GM23338 (cell line): ENCODE measurements around the gene CADPS2. TPM values are rescaled to one million over a fixed set of nuclear protein-coding genes. Genes with fewer than 3 reads are reported as not detected.

Experiments used
- ATAC-seq: fragments of 200-7000 bp; cut with Tn5 transposase; 3 replicates; pipeline ENCODE4 v1.9.1; 2020
- DNase-seq: peaks from one replicate; pipeline ENCODE4 v3.0.0-alpha.2; 2015; ENCODE audit warnings: low spot score
- H2AFZ ChIP-seq: fragments of 200-600 bp; sonication (generic); 2 replicates; pipeline ENCODE4 v1.8.0; 2016; ENCODE audit warnings: antibody characterized with exemption, mild to moderate bottlenecking, moderate library complexity
- H3F3A ChIP-seq: fragments of 200-600 bp; sonication (generic); replicated peaks from 2 replicates; pipeline ENCODE4 v1.8.0; 2017; ENCODE audit warnings: antibody characterized with exemption, mixed run types, low read depth
- H3K27ac ChIP-seq: fragments of 200-600 bp; sonication (generic); 2 replicates; pipeline ENCODE4 v1.6.1; 2016; ENCODE audit warnings: low read depth
- H3K27me3 ChIP-seq: fragments of 200-600 bp; sonication (generic); 2 replicates; pipeline ENCODE4 v1.8.0; 2016; ENCODE audit warnings: mild to moderate bottlenecking, mixed run types, moderate library complexity; ENCODE audit not compliant: insufficient read depth
- H3K36me3 ChIP-seq: fragments of 200-600 bp; sonication (generic); 2 replicates; pipeline ENCODE4 v1.8.0; 2016; ENCODE audit warnings: mild to moderate bottlenecking; ENCODE audit not compliant: insufficient read depth
- H3K4me1 ChIP-seq: fragments of 200-600 bp; sonication (generic); 2 replicates; pipeline ENCODE4 v1.8.0; 2016; ENCODE audit warnings: mild to moderate bottlenecking, moderate library complexity; ENCODE audit not compliant: insufficient read depth
- H3K4me2 ChIP-seq: fragments of 200-600 bp; sonication (generic); 2 replicates; pipeline ENCODE4 v1.7.1; 2017; ENCODE audit warnings: mixed run types
- H3K4me3 ChIP-seq: fragments of 200-600 bp; sonication (generic); 2 replicates; pipeline ENCODE4 v1.6.1; 2016; ENCODE audit warnings: mixed run types
- H3K79me2 ChIP-seq: fragments of 200-600 bp; sonication (generic); replicated peaks from 2 replicates; pipeline ENCODE4 v1.8.0; 2017; ENCODE audit warnings: mild to moderate bottlenecking; ENCODE audit not compliant: insufficient read depth
- H3K9me2 ChIP-seq: fragments of 200-600 bp; sonication (generic); 2 replicates; pipeline ENCODE4 v1.8.0; 2017; ENCODE audit not compliant: insufficient read depth
- H4K20me1 ChIP-seq: fragments of 200-600 bp; sonication (generic); replicated peaks from 2 replicates; pipeline ENCODE4 v1.8.0; 2017; ENCODE audit warnings: mild to moderate bottlenecking; ENCODE audit not compliant: insufficient read depth
- H3K27ac Mint-ChIP-seq: 2 replicates; pipeline ENCODE4 v1.8.0; 2020; ENCODE audit warnings: inconsistent platforms, mild to moderate bottlenecking, moderate library complexity, mixed read lengths
- H3K27me3 Mint-ChIP-seq: 3 replicates; pipeline ENCODE4 v1.8.0; 2022; ENCODE audit warnings: low read depth, mild to moderate bottlenecking, moderate library complexity, mixed read lengths, inconsistent platforms; ENCODE audit not compliant: insufficient read depth, poor library complexity
- H3K36me3 Mint-ChIP-seq: 3 replicates; pipeline ENCODE4 v1.8.0; 2021; ENCODE audit warnings: low read depth, mild to moderate bottlenecking, inconsistent platforms, moderate library complexity, mixed read lengths
- H3K4me1 Mint-ChIP-seq: 3 replicates; pipeline ENCODE4 v1.8.0; 2020; ENCODE audit warnings: mild to moderate bottlenecking, inconsistent platforms, mixed read lengths
- H3K4me3 Mint-ChIP-seq: 3 replicates; pipeline ENCODE4 v1.8.0; 2021; ENCODE audit warnings: moderate library complexity, mild to moderate bottlenecking, inconsistent platforms, mixed read lengths
- H3K9me3 Mint-ChIP-seq: 3 replicates; pipeline ENCODE4 v1.8.0; 2020; ENCODE audit warnings: moderate library complexity, mild to moderate bottlenecking, inconsistent platforms, mixed read lengths
- CREB1 ChIP-seq: fragments of 250-450 bp; sonication (Bioruptor Pico); IDR thresholded peaks from 2 replicates; pipeline ENCODE4 v1.5.0; 2020; ENCODE audit warnings: low read depth, mild to moderate bottlenecking, moderate library complexity
- EZH2 ChIP-seq: fragments of 200-600 bp; sonication (generic); IDR thresholded peaks from one replicate; pipeline ENCODE4 v1.8.0; 2017; ENCODE audit warnings: antibody characterized with exemption, mild to moderate bottlenecking, low read depth; ENCODE audit not compliant: unreplicated experiment
- EZH2phosphoT487 ChIP-seq: fragments of 200-600 bp; sonication (generic); IDR thresholded peaks from one replicate; pipeline ENCODE4 v1.8.1; 2018; ENCODE audit warnings: antibody characterized with exemption; ENCODE audit not compliant: unreplicated experiment
- JUNB ChIP-seq: IDR thresholded peaks from one replicate; pipeline ENCODE4 v1.6.1; 2016; ENCODE audit warnings: antibody characterized with exemption; ENCODE audit not compliant: unreplicated experiment
- POLR2AphosphoS5 ChIP-seq: IDR thresholded peaks from 2 replicates; pipeline ENCODE4 v1.6.1; 2016; ENCODE audit warnings: antibody characterized with exemption, low read depth
- STAT1 ChIP-seq: IDR thresholded peaks from one replicate; pipeline ENCODE4 v1.6.1; 2016; ENCODE audit warnings: antibody characterized with exemption; ENCODE audit not compliant: unreplicated experiment
- ZNF114 ChIP-seq: fragments of 250-450 bp; sonication (Bioruptor Pico); IDR thresholded peaks from 2 replicates; pipeline ENCODE4 v1.5.0; 2020; ENCODE audit warnings: mild to moderate bottlenecking, moderate library complexity
- ZNF331 ChIP-seq: fragments of 250-450 bp; sonication (Bioruptor Pico); IDR thresholded peaks from 2 replicates; pipeline ENCODE4 v1.5.0; 2020; ENCODE audit warnings: low read depth, mild to moderate bottlenecking, moderate library complexity
- polyA plus RNA-seq: library from polyadenylated mRNA; unstranded; fragments of >200 nt; fragmentation: Nextera tagmentation; extraction: Ambion mirVana; gene quantifications from 2 replicates; pipeline ENCODE4 v1.2.1, GENCODE V29; 2016
- total RNA-seq: library from RNA; depleted of rRNA; stranded (reverse); fragments of >200 nt; shearing (Covaris generic); gene quantifications from 2 replicates; pipeline ENCODE4 v1.2.3, GENCODE V29; 2014
- TF ChIP-seq, protein P1 (sequence below), 2 experiments: fragments of 200-600 bp in 1 of 2; sonication (generic) in 1 of 2; conservative IDR thresholded peaks; 2 replicates each; pipeline versions ENCODE4 v1.5.1 to v1.6.1; 2016 to 2017; ENCODE audit warnings: antibody characterized with exemption in 2 of 2, low read depth in 2 of 2, mild to moderate bottlenecking in 2 of 2, moderate library complexity in 1 of 2
- TF ChIP-seq, protein P2 (sequence below): IDR thresholded peaks from 2 replicates; pipeline ENCODE4 v1.6.1; 2016; ENCODE audit warnings: antibody characterized with exemption
- TF ChIP-seq, protein P3 (sequence below): IDR thresholded peaks from one replicate; pipeline ENCODE4 v1.6.1; 2018; ENCODE audit warnings: antibody characterized with exemption; ENCODE audit not compliant: unreplicated experiment
- TF ChIP-seq, protein P4 (sequence below): fragments of 250-450 bp; sonication (Bioruptor Pico); IDR thresholded peaks from 2 replicates; pipeline ENCODE4 v1.5.0; 2020; ENCODE audit warnings: mild to moderate bottlenecking, moderate library complexity

CADPS2 gene
- total and polyA plus RNA-seq, 2 experiments from 2014 or later: 16.3 to 36.9 TPM

DNA sequence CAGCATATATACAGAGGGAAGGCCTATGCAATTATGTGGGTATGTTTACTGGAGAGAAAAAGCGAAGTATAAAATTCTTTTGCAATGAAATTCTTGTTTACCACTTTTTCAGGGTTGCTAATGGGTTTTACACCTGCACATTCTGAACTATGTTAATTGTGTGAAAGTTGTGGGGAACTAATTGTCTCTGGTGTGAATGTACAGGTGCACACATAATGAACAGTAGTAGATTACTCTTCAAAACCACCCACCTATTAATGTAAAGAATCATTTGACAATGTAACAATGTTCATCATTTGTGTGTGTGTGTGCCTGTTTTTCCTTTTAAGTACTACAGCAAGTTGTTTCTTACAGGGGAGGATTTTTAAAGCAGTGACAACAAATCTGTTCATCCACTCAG, 501.7 kb downstream of the CADPS2 start (continued):
- no peak for TF ChIP-seq EZH2phosphoT487
- no peak for TF ChIP-seq CREB1 (CRISPR knock-in tag)
- TF ChIP-seq JUNB: no peak
- no peak for TF ChIP-seq POLR2AphosphoS5
- TF ChIP-seq, protein P1, sequence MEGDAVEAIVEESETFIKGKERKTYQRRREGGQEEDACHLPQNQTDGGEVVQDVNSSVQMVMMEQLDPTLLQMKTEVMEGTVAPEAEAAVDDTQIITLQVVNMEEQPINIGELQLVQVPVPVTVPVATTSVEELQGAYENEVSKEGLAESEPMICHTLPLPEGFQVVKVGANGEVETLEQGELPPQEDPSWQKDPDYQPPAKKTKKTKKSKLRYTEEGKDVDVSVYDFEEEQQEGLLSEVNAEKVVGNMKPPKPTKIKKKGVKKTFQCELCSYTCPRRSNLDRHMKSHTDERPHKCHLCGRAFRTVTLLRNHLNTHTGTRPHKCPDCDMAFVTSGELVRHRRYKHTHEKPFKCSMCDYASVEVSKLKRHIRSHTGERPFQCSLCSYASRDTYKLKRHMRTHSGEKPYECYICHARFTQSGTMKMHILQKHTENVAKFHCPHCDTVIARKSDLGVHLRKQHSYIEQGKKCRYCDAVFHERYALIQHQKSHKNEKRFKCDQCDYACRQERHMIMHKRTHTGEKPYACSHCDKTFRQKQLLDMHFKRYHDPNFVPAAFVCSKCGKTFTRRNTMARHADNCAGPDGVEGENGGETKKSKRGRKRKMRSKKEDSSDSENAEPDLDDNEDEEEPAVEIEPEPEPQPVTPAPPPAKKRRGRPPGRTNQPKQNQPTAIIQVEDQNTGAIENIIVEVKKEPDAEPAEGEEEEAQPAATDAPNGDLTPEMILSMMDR (conservative IDR thresholded peaks at IDR 0.05; ENCODE audit: low read depth in 2 of 2): no peak
- TF ChIP-seq ZNF114 (CRISPR knock-in tag): no peak
- TF ChIP-seq EZH2: no peak
- TF ChIP-seq ZNF331 (CRISPR knock-in tag): no peak
- TF ChIP-seq STAT1: no peak

DNA sequence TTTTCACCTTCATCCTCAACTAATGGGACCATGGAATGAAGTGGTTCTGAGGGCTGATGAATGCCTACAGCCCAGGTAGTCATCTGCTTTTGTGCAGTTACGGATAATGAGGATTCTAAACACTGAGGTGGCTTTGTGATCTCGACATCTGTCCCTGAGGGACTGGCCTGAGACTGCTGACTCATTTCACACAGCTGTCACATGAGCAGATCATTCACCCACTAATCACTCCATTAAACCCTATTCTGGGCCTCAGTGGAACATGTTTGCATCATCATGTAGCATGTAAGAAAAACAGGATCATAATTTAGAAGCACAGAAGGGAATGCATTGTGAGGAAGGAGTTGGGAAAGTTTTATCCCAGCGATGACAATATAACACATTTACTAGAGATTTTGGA, 502.3 kb downstream of the CADPS2 start:
- peak overlapping the region; percentile 81 for H3K27ac Mint-ChIP-seq
- H3K4me2 ChIP-seq: no peak overlapping the region
- peaks cover 3% of the 10 kb centered on the region for H3K27me3 Mint-ChIP-seq
- H4K20me1 ChIP-seq: no peaks in the 10 kb centered on the region
- DNase-seq: no peak
- no peak overlapping the region for H2AFZ ChIP-seq
- H3K9me3 Mint-ChIP-seq: no peaks in the 10 kb centered on the region
- H3F3A ChIP-seq: no peaks in the 10 kb centered on the region
- H3K4me1 Mint-ChIP-seq: peaks cover 37% of the 10 kb centered on the region
- H3K79me2 ChIP-seq: no peaks in the 10 kb centered on the region
- ATAC-seq: no peak
- H3K36me3 ChIP-seq: no peaks in the 10 kb centered on the region
- H3K9me2 ChIP-seq: no peaks in the 10 kb centered on the region
- no peak overlapping the region for H3K4me3 ChIP-seq
- TF ChIP-seq ZNF331 (CRISPR knock-in tag): no peak
- TF ChIP-seq STAT1: no peak
- TF ChIP-seq ZNF114 (CRISPR knock-in tag): no peak
- TF ChIP-seq, protein P2, sequence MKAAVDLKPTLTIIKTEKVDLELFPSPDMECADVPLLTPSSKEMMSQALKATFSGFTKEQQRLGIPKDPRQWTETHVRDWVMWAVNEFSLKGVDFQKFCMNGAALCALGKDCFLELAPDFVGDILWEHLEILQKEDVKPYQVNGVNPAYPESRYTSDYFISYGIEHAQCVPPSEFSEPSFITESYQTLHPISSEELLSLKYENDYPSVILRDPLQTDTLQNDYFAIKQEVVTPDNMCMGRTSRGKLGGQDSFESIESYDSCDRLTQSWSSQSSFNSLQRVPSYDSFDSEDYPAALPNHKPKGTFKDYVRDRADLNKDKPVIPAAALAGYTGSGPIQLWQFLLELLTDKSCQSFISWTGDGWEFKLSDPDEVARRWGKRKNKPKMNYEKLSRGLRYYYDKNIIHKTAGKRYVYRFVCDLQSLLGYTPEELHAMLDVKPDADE: no peak
- TF ChIP-seq CREB1 (CRISPR knock-in tag): no peak
- TF ChIP-seq, protein P3, sequence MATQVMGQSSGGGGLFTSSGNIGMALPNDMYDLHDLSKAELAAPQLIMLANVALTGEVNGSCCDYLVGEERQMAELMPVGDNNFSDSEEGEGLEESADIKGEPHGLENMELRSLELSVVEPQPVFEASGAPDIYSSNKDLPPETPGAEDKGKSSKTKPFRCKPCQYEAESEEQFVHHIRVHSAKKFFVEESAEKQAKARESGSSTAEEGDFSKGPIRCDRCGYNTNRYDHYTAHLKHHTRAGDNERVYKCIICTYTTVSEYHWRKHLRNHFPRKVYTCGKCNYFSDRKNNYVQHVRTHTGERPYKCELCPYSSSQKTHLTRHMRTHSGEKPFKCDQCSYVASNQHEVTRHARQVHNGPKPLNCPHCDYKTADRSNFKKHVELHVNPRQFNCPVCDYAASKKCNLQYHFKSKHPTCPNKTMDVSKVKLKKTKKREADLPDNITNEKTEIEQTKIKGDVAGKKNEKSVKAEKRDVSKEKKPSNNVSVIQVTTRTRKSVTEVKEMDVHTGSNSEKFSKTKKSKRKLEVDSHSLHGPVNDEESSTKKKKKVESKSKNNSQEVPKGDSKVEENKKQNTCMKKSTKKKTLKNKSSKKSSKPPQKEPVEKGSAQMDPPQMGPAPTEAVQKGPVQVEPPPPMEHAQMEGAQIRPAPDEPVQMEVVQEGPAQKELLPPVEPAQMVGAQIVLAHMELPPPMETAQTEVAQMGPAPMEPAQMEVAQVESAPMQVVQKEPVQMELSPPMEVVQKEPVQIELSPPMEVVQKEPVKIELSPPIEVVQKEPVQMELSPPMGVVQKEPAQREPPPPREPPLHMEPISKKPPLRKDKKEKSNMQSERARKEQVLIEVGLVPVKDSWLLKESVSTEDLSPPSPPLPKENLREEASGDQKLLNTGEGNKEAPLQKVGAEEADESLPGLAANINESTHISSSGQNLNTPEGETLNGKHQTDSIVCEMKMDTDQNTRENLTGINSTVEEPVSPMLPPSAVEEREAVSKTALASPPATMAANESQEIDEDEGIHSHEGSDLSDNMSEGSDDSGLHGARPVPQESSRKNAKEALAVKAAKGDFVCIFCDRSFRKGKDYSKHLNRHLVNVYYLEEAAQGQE: no peak
- TF ChIP-seq, protein P4, sequence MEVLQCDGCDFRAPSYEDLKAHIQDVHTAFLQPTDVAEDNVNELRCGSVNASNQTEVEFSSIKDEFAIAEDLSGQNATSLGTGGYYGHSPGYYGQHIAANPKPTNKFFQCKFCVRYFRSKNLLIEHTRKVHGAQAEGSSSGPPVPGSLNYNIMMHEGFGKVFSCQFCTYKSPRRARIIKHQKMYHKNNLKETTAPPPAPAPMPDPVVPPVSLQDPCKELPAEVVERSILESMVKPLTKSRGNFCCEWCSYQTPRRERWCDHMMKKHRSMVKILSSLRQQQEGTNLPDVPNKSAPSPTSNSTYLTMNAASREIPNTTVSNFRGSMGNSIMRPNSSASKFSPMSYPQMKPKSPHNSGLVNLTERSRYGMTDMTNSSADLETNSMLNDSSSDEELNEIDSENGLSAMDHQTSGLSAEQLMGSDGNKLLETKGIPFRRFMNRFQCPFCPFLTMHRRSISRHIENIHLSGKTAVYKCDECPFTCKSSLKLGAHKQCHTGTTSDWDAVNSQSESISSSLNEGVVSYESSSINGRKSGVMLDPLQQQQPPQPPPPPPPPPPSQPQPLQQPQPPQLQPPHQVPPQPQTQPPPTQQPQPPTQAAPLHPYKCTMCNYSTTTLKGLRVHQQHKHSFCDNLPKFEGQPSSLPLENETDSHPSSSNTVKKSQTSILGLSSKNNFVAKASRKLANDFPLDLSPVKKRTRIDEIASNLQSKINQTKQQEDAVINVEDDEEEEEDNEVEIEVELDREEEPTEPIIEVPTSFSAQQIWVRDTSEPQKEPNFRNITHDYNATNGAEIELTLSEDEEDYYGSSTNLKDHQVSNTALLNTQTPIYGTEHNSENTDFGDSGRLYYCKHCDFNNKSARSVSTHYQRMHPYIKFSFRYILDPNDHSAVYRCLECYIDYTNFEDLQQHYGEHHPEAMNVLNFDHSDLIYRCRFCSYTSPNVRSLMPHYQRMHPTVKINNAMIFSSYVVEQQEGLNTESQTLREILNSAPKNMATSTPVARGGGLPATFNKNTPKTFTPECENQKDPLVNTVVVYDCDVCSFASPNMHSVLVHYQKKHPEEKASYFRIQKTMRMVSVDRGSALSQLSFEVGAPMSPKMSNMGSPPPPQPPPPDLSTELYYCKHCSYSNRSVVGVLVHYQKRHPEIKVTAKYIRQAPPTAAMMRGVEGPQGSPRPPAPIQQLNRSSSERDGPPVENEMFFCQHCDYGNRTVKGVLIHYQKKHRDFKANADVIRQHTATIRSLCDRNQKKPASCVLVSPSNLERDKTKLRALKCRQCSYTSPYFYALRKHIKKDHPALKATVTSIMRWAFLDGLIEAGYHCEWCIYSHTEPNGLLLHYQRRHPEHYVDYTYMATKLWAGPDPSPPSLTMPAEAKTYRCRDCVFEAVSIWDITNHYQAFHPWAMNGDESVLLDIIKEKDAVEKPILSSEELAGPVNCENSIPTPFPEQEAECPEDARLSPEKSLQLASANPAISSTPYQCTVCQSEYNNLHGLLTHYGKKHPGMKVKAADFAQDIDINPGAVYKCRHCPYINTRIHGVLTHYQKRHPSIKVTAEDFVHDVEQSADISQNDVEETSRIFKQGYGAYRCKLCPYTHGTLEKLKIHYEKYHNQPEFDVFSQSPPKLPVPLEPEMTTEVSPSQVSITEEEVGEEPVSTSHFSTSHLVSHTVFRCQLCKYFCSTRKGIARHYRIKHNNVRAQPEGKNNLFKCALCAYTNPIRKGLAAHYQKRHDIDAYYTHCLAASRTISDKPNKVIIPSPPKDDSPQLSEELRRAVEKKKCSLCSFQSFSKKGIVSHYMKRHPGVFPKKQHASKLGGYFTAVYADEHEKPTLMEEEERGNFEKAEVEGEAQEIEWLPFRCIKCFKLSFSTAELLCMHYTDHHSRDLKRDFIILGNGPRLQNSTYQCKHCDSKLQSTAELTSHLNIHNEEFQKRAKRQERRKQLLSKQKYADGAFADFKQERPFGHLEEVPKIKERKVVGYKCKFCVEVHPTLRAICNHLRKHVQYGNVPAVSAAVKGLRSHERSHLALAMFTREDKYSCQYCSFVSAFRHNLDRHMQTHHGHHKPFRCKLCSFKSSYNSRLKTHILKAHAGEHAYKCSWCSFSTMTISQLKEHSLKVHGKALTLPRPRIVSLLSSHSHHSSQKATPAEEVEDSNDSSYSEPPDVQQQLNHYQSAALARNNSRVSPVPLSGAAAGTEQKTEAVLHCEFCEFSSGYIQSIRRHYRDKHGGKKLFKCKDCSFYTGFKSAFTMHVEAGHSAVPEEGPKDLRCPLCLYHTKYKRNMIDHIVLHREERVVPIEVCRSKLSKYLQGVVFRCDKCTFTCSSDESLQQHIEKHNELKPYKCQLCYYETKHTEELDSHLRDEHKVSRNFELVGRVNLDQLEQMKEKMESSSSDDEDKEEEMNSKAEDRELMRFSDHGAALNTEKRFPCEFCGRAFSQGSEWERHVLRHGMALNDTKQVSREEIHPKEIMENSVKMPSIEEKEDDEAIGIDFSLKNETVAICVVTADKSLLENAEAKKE (CRISPR knock-in tag): no peak
- no peak overlapping the region for H3K27ac ChIP-seq
- H3K36me3 Mint-ChIP-seq: no peaks in the 10 kb centered on the region
- peaks cover 27% of the 10 kb centered on the region for H3K4me1 ChIP-seq
- H3K4me3 Mint-ChIP-seq: no peak overlapping the region
- H3K27me3 ChIP-seq: no peaks in the 10 kb centered on the region
